Spleen (tissue), 11 donors: ENCODE data around the gene LENG8. TPM values are rescaled to one million over a fixed set of nuclear protein-coding genes. Genes with fewer than 3 reads are reported as not detected.

ENCODE experiments used
- DNase-seq: peaks from one replicate; pipeline ENCODE4 v3.0.0-alpha.2; 2020
- H3K27ac ChIP-seq, 8 donors: fragments of 200-600 bp; sonication (generic) in 7 of 8; 1 replicate in 4 of 8; 2 replicates in 4 of 8; pipeline versions ENCODE4 v1.5.0 to v1.8.0; 2016 to 2021; ENCODE audit warnings: inconsistent platforms in 4 of 8, mild to moderate bottlenecking in 4 of 8, moderate library complexity in 1 of 8
- H3K27me3 ChIP-seq, 7 donors: fragments of 200-600 bp; sonication (generic) in 6 of 7; replicated peaks in 1 of 7; 1 replicate in 4 of 7; 2 replicates in 3 of 7; pipeline versions ENCODE4 v1.5.0 to v1.8.0; 2016 to 2021; ENCODE audit warnings: inconsistent platforms in 3 of 7, mild to moderate bottlenecking in 1 of 7
- H3K36me3 ChIP-seq, 6 donors: fragments of 200-600 bp; sonication (generic) in 5 of 6; 1 replicate in 4 of 6; 2 replicates in 2 of 6; pipeline versions ENCODE4 v1.5.0 to v1.8.0; 2016 to 2021; ENCODE audit warnings: inconsistent platforms in 2 of 6
- H3K4me1 ChIP-seq, 6 donors: fragments of 200-600 bp; sonication (generic) in 5 of 6; 1 replicate in 3 of 6; 2 replicates in 3 of 6; pipeline versions ENCODE4 v1.5.0 to v1.8.0; 2016 to 2021; ENCODE audit warnings: inconsistent platforms in 3 of 6
- H3K4me3 ChIP-seq, 8 donors: fragments of 200-600 bp; sonication (generic) in 7 of 8; 1 replicate in 4 of 8; 2 replicates in 4 of 8; pipeline versions ENCODE4 v1.5.0 to v1.8.0; 2016 to 2021; ENCODE audit warnings: inconsistent platforms in 4 of 8, mild to moderate bottlenecking in 4 of 8, moderate library complexity in 2 of 8
- H3K9me3 ChIP-seq, 8 donors: fragments of 200-600 bp; sonication (generic) in 7 of 8; 1 replicate in 4 of 8; 2 replicates in 4 of 8; pipeline versions ENCODE4 v1.5.0 to v1.8.0; 2016 to 2021; ENCODE audit warnings: inconsistent platforms in 4 of 8
- CTCF ChIP-seq, 11 experiments: fragments of 200-600 bp in 7 of 11; fragments of 450-650 bp in 4 of 11; sonication (generic) in 4 of 11; IDR thresholded peaks in 8 of 11; conservative IDR thresholded peaks in 3 of 11; 1 replicate in 7 of 11; 2 replicates in 4 of 11; pipeline versions ENCODE4 v1.4.0 to v1.8.0; 2016 to 2021; ENCODE audit warnings: antibody characterized with exemption in 11 of 11, inconsistent platforms in 4 of 11, mild to moderate bottlenecking in 1 of 11
- POLR2A ChIP-seq, 3 donors: fragments of 450-650 bp; IDR thresholded peaks; one replicate each; pipeline ENCODE4 v1.5.1; 2017; ENCODE audit warnings: antibody characterized with exemption in 3 of 3, mild to moderate bottlenecking in 1 of 3
- POLR2AphosphoS5 ChIP-seq, 3 donors: sonication (generic); formaldehyde crosslinking; IDR thresholded peaks; one replicate each; pipeline ENCODE4 v1.5.1; 2017; ENCODE audit warnings: antibody characterized with exemption in 3 of 3
- whole genome bisulfite sequencing, 5 donors: extraction: QIAGEN DNeasy Blood & Tissue Kit in 3 of 5; methylation state at CpG; one replicate each; pipeline versions ENCODE4 v1.1.5 to v1.1.7; 2013 to 2018; 5-methylcytosine and 5-hydroxymethylcytosine counted together
- intact Hi-C: fragments of 100-400 bp; cut with DNase I; formaldehyde crosslinking; loops from one replicate; pipeline ENCODE4 v1.15.0; 2023; ENCODE audit warnings: low total_unique reads
- polyA plus RNA-seq, 3 donors: library from polyadenylated mRNA; stranded (reverse); fragments of 200-250 nt; gene quantifications; one replicate each; pipeline ENCODE4 v1.2.1, GENCODE V29; 2013
- total RNA-seq, 7 donors: library from RNA; depleted of rRNA in 3 of 7; stranded (reverse); fragments of >200 nt in 3 of 7; fragmentation: NEBNext Ultra II Directional in 4 of 7; extraction: Animal tissue kit (Norgen Biotek cat#: 25700) in 4 of 7; gene quantifications; one replicate each; pipeline versions ENCODE4 v1.1.0 to v1.2.1, GENCODE V29; 2016 to 2021
- donor health status: healthy with polysubstance abuse.
- donor health status: DM: no; HTN: no; CAD: no; lungs with moderate emphysema.
- donor health status: DM: no; HTN: no; CAD: no.
- donor health status: Bipolar disorder and iron deficiency.
- donor health status: healthy.
- donor health status: DM: no; HTN: no; CAD: no.
- donor health status: DM: yes; HTN: yes; CAD: no.

Gene LENG8
- total and polyA plus RNA-seq, 10 donors: 69.2 to 293 (median 178) TPM

GRCh38 chr19:54470276-54470887 lies 21.4 kb downstream of the LENG8 start:
- Histone ChIP-seq H3K36me3 (no peaks in the 10 kb centered on the region), H3K27ac (peak overlapping the region in 4 of 8 donors; percentile 46 to 79 (median 72)), H3K9me3 (no peaks in the 10 kb centered on the region), H3K4me3 (peak overlapping the region in 3 of 8 donors; percentile 31 to 64 (median 41)), H3K27me3 (peaks cover 0 to 64% (median 10%) of the 10 kb centered on the region in 7 donors), H3K4me1 (peaks cover 15 to 39% (median 34%) of the 10 kb centered on the region in 6 donors)
- no peak for TF ChIP-seq POLR2A (IDR thresholded peaks at IDR 0.05)
- TF ChIP-seq CTCF (IDR thresholded peaks at IDR 0.05 in 8 of 11, conservative IDR thresholded peaks at IDR 0.05 in 3 of 11): no peak
- no peak for TF ChIP-seq POLR2AphosphoS5 (IDR thresholded peaks at IDR 0.05)
- intact Hi-C loops: no loop called here
- DNase-seq: no peak
- 77 to 83% (median 80%) methylated on average over 10 of the region's 10 CpGs for WGBS, 5 donors

DNA sequence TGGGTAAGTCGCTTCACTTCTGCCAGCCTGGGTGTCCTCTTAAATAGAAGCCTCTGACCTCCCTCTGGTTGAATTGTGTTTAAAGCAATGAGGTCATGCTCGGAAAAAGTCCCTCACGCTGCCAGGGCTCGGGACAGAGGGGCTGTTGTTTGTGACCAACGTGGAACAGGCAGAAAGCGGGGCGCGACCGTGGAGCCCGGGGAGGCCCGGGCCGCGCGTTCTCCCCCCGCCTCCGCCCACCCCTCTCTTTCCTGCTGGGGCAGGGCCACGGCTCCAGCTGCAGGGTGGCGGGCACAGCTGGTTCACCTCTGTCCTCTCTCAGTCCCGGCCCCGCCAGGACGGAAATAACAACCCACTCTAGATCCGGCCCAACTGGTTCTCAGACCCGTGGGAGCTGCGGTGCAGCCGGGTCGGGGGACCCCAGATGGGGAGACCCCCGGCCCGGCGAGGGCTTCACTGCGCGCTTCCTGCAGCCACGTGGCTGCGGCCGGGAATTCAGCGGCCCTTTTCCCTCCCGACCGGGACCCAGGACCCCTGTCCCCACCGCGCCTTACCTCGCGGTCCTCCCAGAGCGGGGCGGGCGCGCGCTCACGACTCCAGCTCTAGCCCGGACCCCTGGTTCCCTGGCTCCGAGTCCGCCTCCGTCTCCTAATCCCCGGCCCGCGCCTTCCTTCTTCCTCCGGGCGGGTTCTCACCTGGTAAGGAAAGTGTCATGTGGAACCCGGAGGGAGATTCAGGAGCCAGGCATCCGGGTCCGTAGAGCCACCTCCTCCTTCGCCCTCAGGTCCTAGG lies 22.2 kb downstream of the LENG8 start:
- TF ChIP-seq POLR2A (IDR thresholded peaks at IDR 0.05) (no peak), POLR2AphosphoS5 (IDR thresholded peaks at IDR 0.05) (peak in 2 of 3 donors; percentile 48 to 60)
- 2 to 5% (median 2%) methylated on average over 28 to 60 of the region's 60 CpGs for WGBS, 5 donors
- Histone ChIP-seq H3K4me3 (peak overlapping the region in 7 of 8 donors; percentile 1 to 64 (median 20)), H3K27me3 (peaks cover 0 to 67% (median 10%) of the 10 kb centered on the region in 7 donors), H3K36me3 (no peaks in the 10 kb centered on the region), H3K9me3 (no peaks in the 10 kb centered on the region), H3K27ac (peak overlapping the region; percentile 10 to 79 (median 57)), H3K4me1 (peaks cover 15 to 39% (median 34%) of the 10 kb centered on the region in 6 donors)
- DNase-seq: peak; percentile 73
- intact Hi-C loops: no loop called here

- Histone ChIP-seq H3K27ac (peak within 1 kb of the TSS in 7 of 8 donors; percentile 51 to 80 (median 68)), H3K27me3 (peaks cover 0 to 83% (median 10%) of the 10 kb centered on the region in 7 donors), H3K9me3 (no peaks in the 10 kb centered on the region), H3K4me1 (peaks cover 15 to 39% (median 34%) of the 10 kb centered on the region in 6 donors), H3K36me3 (no peaks in the 10 kb centered on the region), H3K4me3 (peak within 1 kb of the TSS in 7 of 8 donors; percentile 3 to 62 (median 22))
- DNase-seq: peak; percentile 73
- intact Hi-C loops: no loop called here
- 9 to 14% (median 12%) methylated on average over 11 to 14 of the region's 14 CpGs for WGBS, 5 donors
- TF ChIP-seq POLR2A (IDR thresholded peaks at IDR 0.05): no peak
- peak; percentile 61 to 67 (median 65) for TF ChIP-seq POLR2AphosphoS5 (IDR thresholded peaks at IDR 0.05)
- no peak for TF ChIP-seq CTCF (IDR thresholded peaks at IDR 0.05 in 8 of 11, conservative IDR thresholded peaks at IDR 0.05 in 3 of 11)
Measured at GRCh38 chr19:54473071-54473891, 24.3 kb downstream of the LENG8 start, which contains the start of gene CDC42EP5. Gene CDC42EP5, minus strand, starts transcription at chr19:54473296. Its CDS starts 7,749 bp downstream, at chr19:54465547.

- H3K36me3 ChIP-seq: no peaks in the 10 kb centered on the region
- peaks cover 0 to 86% (median 10%) of the 10 kb centered on the region in 7 donors for H3K27me3 ChIP-seq
- H3K4me3 ChIP-seq: peak overlapping the region in 1 of 8 donors; percentile 62
- H3K4me1 ChIP-seq: peaks cover 15 to 45% (median 34%) of the 10 kb centered on the region in 6 donors
- intact Hi-C loops: no loop called here
- TF ChIP-seq CTCF (IDR thresholded peaks at IDR 0.05 in 8 of 11, conservative IDR thresholded peaks at IDR 0.05 in 3 of 11) (no peak), POLR2A (IDR thresholded peaks at IDR 0.05) (no peak), POLR2AphosphoS5 (IDR thresholded peaks at IDR 0.05) (no peak)
- peak; percentile 28 for DNase-seq
- 63 to 81% (median 75%) methylated on average over 6 of the region's 6 CpGs for WGBS, 5 donors
- H3K27ac ChIP-seq: peak overlapping the region in 7 of 8 donors; percentile 51 to 80 (median 68)
- no peaks in the 10 kb centered on the region for H3K9me3 ChIP-seq
Measured at GRCh38 chr19:54473892-54474372, 24.9 kb downstream of the LENG8 start.
